GM12872 (cell line): ENCODE measurements around the gene TAF11L13.
"Not testable (repeated sequence)": the region's sequence is repeated elsewhere in the genome, so short reads cannot be mapped to it uniquely, and the experiment has no call there.

Experiments
- TF ChIP-seq, protein P1 (sequence below): IDR thresholded peaks from 3 replicates; pipeline ENCODE4 v1.5.1; 2011; ENCODE audit warnings: low read depth, mild to moderate bottlenecking, low read length, moderate library complexity; ENCODE audit not compliant: insufficient read depth

The TAF11L13 gene

DNA sequence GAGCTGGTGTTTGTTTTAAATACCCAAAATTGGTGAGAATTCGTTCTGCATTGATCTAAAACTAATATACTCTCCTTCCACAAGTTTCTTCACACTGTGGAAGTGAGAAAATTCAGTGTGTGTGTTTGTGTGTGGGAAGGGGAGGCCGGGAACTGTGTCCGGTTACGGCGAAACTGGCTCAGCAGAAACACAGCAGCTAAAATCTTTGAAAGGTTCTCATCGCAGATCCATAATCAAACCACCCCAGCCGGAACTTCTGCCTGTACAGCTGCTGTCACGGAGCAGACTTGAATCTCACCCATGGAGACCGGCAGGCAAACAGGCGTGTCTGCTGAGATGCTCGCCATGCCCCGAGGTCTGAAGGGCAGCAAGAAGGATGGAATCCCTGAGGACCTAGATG is at the start of gene TAF11L13:
Gene TAF11L13 (plus strand): TSS at position 301 of the 400 bp plus-strand sequence.
- TF ChIP-seq, protein P1, sequence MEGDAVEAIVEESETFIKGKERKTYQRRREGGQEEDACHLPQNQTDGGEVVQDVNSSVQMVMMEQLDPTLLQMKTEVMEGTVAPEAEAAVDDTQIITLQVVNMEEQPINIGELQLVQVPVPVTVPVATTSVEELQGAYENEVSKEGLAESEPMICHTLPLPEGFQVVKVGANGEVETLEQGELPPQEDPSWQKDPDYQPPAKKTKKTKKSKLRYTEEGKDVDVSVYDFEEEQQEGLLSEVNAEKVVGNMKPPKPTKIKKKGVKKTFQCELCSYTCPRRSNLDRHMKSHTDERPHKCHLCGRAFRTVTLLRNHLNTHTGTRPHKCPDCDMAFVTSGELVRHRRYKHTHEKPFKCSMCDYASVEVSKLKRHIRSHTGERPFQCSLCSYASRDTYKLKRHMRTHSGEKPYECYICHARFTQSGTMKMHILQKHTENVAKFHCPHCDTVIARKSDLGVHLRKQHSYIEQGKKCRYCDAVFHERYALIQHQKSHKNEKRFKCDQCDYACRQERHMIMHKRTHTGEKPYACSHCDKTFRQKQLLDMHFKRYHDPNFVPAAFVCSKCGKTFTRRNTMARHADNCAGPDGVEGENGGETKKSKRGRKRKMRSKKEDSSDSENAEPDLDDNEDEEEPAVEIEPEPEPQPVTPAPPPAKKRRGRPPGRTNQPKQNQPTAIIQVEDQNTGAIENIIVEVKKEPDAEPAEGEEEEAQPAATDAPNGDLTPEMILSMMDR = not testable (repeated sequence)

DNA sequence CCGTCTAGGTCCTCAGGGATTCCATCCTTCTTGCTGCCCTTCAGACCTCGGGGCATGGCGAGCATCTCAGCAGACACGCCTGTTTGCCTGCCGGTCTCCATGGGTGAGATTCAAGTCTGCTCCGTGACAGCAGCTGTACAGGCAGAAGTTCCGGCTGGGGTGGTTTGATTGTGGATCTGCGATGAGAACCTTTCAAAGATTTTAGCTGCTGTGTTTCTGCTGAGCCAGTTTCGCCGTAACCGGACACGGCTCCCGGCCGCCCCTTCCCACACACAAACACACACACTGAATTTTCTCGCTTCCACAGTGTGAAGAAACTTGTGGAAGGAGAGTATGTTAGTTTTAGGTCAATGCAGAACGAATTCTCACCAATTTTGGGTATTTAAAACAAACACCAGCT is 46.2 kb upstream of the TAF11L13 start, which contains the start of gene TAF11L7:
Gene TAF11L7 (minus strand): TSS at position 101 of the 400 bp plus-strand sequence.
- TF ChIP-seq, protein P1 = not testable (repeated sequence)

DNA sequence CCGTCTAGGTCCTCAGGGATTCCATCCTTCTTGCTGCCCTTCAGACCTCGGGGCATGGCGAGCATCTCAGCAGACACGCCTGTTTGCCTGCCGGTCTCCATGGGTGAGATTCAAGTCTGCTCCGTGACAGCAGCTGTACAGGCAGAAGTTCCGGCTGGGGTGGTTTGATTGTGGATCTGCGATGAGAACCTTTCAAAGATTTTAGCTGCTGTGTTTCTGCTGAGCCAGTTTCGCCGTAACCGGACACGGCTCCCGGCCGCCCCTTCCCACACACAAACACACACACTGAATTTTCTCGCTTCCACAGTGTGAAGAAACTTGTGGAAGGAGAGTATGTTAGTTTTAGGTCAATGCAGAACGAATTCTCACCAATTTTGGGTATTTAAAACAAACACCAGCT is 41.0 kb upstream of the TAF11L13 start, which contains the start of gene TAF11L8:
Gene TAF11L8 (minus strand): TSS at position 101 of the 400 bp plus-strand sequence.
- TF ChIP-seq, protein P1 = not testable (repeated sequence)

DNA sequence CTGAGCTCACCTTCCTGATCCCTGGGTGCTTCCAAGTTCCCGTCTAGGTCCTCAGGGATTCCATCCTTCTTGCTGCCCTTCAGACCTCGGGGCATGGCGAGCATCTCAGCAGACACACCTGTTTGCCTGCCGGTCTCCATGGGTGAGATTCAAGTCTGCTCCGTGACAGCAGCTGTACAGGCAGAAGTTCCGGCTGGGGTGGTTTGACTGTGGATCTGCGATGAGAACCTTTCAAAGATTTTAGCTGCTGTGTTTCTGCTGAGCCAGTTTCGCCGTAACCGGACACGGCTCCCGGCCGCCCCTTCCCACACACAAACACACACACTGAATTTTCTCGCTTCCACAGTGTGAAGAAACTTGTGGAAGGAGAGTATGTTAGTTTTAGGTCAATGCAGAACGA is 37.6 kb upstream of the TAF11L13 start, which contains the start of gene TAF11L9:
Gene TAF11L9 (minus strand): TSS at position 140 of the 400 bp plus-strand sequence.
- TF ChIP-seq, protein P1 = not testable (repeated sequence)

DNA sequence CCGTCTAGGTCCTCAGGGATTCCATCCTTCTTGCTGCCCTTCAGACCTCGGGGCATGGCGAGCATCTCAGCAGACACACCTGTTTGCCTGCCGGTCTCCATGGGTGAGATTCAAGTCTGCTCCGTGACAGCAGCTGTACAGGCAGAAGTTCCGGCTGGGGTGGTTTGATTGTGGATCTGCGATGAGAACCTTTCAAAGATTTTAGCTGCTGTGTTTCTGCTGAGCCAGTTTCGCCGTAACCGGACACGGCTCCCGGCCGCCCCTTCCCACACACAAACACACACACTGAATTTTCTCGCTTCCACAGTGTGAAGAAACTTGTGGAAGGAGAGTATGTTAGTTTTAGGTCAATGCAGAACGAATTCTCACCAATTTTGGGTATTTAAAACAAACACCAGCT is 34.2 kb upstream of the TAF11L13 start, which contains the start of gene TAF11L10:
Gene TAF11L10 (minus strand): TSS at position 101 of the 400 bp plus-strand sequence.
- TF ChIP-seq, protein P1 = not testable (repeated sequence)

DNA sequence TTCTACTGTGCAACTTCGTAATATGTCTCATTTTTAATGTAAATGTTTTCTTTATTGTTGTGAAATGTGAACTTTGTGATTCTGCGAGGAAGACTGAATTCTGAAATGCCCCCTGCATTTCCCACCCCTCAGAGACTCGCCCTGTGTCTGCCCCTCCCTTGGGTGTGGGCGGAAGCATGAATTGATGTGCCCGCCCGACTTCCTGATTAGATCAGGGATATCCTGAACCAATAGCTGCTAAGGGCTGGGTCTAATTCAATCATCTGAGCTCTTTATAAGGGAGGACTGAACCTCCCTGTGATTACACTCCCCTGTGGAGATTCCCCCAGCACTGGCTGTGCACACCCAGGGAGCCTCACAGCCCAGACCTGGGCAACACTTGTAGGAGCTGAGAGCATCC is 28.0 kb upstream of the TAF11L13 start, which contains the start of gene TAF11L11:
Gene TAF11L11 (plus strand): TSS at position 304 of the 400 bp plus-strand sequence.
- TF ChIP-seq, protein P1 = not testable (repeated sequence)

DNA sequence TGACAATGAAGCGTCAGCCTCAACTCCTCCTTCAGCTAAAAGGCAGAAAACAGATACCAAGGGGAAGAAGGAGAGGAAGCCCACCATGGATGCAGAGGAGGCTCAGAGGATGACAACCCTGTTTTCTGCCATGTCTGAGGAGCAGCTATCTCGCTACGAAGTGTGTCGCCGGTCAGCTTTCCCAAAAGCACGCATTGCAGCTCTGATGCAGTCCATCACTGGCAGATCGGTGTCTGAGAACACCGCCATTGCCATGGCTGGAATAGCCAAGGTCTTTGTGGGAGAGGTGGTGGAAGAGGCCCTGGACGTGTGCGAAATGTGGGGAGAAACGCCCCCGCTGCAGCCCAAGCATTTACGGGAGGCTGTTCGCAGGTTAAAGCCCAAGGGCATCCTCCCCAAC is 26.9 kb upstream of the TAF11L13 start:
- TF ChIP-seq, protein P1 = no peak
